PC-3 (cell line): ENCODE data around the gene TESK2.

Source experiments
- CTCF ChIP-seq: fragments of 300-600 bp; sonication (generic); conservative IDR thresholded peaks from 2 replicates; pipeline ENCODE4 v1.5.1; 2017; ENCODE audit warnings: antibody characterized with exemption, low read depth, mild to moderate bottlenecking, low read length
- EZH2phosphoT487 ChIP-seq: fragments of 300-600 bp; sonication (generic); IDR thresholded peaks from 2 replicates; pipeline ENCODE4 v1.6.1; 2018; ENCODE audit warnings: mild to moderate bottlenecking, antibody characterized with exemption, low read length, borderline replicate concordance

- TF ChIP-seq CTCF = no peak
- TF ChIP-seq EZH2phosphoT487 = no peak
Measured at GRCh38 chr1:45385302-45385701, 105.7 kb downstream of the TESK2 start.
